Liver (tissue), 9 donors: Measurements from ENCODE around the gene PPIP5K1. TPM values are rescaled to one million over a fixed set of nuclear protein-coding genes. Genes with fewer than 3 reads are reported as not detected.

Source experiments
- DNase-seq: peaks from one replicate; pipeline ENCODE4 v3.0.0-alpha.2; 2017; ENCODE audit warnings: low spot score
- H3K27ac ChIP-seq, 2 donors: one replicate each; pipeline ENCODE4 v1.7.0; 2013; ENCODE audit warnings: inconsistent platforms in 2 of 2, low read length in 2 of 2, control low read depth in 1 of 2, low read depth in 1 of 2, mild to moderate bottlenecking in 1 of 2
- H3K27me3 ChIP-seq, 4 donors: one replicate each; pipeline versions ENCODE4 v1.6.1 to v1.7.0; 2013; ENCODE audit warnings: low read length in 3 of 4, inconsistent platforms in 1 of 4, mild to moderate bottlenecking in 1 of 4, moderate library complexity in 1 of 4; ENCODE audit not compliant: control insufficient read depth in 4 of 4, insufficient read depth in 4 of 4
- H3K36me3 ChIP-seq, 4 donors: one replicate each; pipeline versions ENCODE4 v1.6.1 to v1.7.0; 2013; ENCODE audit warnings: low read length in 3 of 4, mild to moderate bottlenecking in 3 of 4, low read depth in 1 of 4, moderate library complexity in 1 of 4; ENCODE audit not compliant: control insufficient read depth in 4 of 4, insufficient read depth in 3 of 4
- H3K4me1 ChIP-seq, 4 donors: one replicate each; pipeline versions ENCODE4 v1.6.1 to v1.7.0; 2013; ENCODE audit warnings: low read length in 3 of 4, mild to moderate bottlenecking in 3 of 4, moderate library complexity in 1 of 4; ENCODE audit not compliant: control insufficient read depth in 4 of 4, insufficient read depth in 4 of 4
- H3K4me3 ChIP-seq, 3 donors: one replicate each; pipeline versions ENCODE4 v1.6.1 to v1.7.0; 2013; ENCODE audit warnings: low read length in 3 of 3, control low read depth in 1 of 3, low read depth in 1 of 3, mild to moderate bottlenecking in 1 of 3
- H3K9ac ChIP-seq, 2 donors: one replicate each; pipeline ENCODE4 v1.7.0; 2013; ENCODE audit warnings: low read length in 2 of 2, mild to moderate bottlenecking in 2 of 2, moderate library complexity in 2 of 2, control low read depth in 1 of 2, low read depth in 1 of 2
- H3K9me3 ChIP-seq, 4 donors: one replicate each; pipeline versions ENCODE4 v1.6.1 to v1.7.0; 2013; ENCODE audit warnings: low read length in 3 of 4; ENCODE audit not compliant: control insufficient read depth in 4 of 4
- ATF3 ChIP-seq: IDR thresholded peaks from 2 replicates; pipeline ENCODE4 v1.6.1; 2016; ENCODE audit warnings: antibody characterized with exemption
- CTCF ChIP-seq: fragments of 150-350 bp; IDR thresholded peaks from 2 replicates; pipeline ENCODE4 v1.5.1; 2017; ENCODE audit warnings: improper control_type of control experiment, low read depth, low read length; ENCODE audit not compliant: missing input control
- EGR1 ChIP-seq, 2 donors: IDR thresholded peaks; 2 replicates each; pipeline ENCODE4 v1.6.1; 2016 to 2018; ENCODE audit warnings: antibody characterized with exemption in 2 of 2, low read depth in 2 of 2
- FOXA1 ChIP-seq: IDR thresholded peaks from 2 replicates; pipeline ENCODE4 v1.6.1; 2016; ENCODE audit warnings: antibody characterized with exemption
- FOXA2 ChIP-seq: IDR thresholded peaks from 2 replicates; pipeline ENCODE4 v1.6.1; 2016; ENCODE audit warnings: antibody characterized with exemption
- GABPA ChIP-seq, 2 donors: IDR thresholded peaks in 1 of 2; conservative IDR thresholded peaks in 1 of 2; 2 replicates each; pipeline ENCODE4 v1.6.1; 2016; ENCODE audit warnings: antibody characterized with exemption in 2 of 2, mild to moderate bottlenecking in 1 of 2, moderate library complexity in 1 of 2
- HNF4A ChIP-seq, 2 donors: conservative IDR thresholded peaks; 2 replicates each; pipeline ENCODE4 v1.6.1; 2016; ENCODE audit warnings: antibody characterized with exemption in 2 of 2, mild to moderate bottlenecking in 2 of 2
- HNF4G ChIP-seq: IDR thresholded peaks from 2 replicates; pipeline ENCODE4 v1.6.1; 2016; ENCODE audit warnings: antibody characterized with exemption
- JUND ChIP-seq, 2 donors: IDR thresholded peaks; 2 replicates each; pipeline ENCODE4 v1.6.1; 2016; ENCODE audit warnings: antibody characterized with exemption in 2 of 2
- MAX ChIP-seq: IDR thresholded peaks from 2 replicates; pipeline ENCODE4 v1.6.1; 2016; ENCODE audit warnings: antibody characterized with exemption
- NR2F2 ChIP-seq: IDR thresholded peaks from 2 replicates; pipeline ENCODE4 v1.6.1; 2016; ENCODE audit warnings: antibody characterized with exemption
- RAD21 ChIP-seq, 2 donors: IDR thresholded peaks; 2 replicates each; pipeline ENCODE4 v1.6.1; 2016; ENCODE audit warnings: antibody characterized with exemption in 2 of 2, mild to moderate bottlenecking in 2 of 2
- REST ChIP-seq: IDR thresholded peaks from 2 replicates; pipeline ENCODE4 v1.6.1; 2016; ENCODE audit warnings: antibody characterized with exemption, mild to moderate bottlenecking
- RXRA ChIP-seq, 2 donors: IDR thresholded peaks; 2 replicates each; pipeline ENCODE4 v1.6.1; 2017 to 2018; ENCODE audit warnings: antibody characterized with exemption in 2 of 2, mild to moderate bottlenecking in 1 of 2
- SP1 ChIP-seq: IDR thresholded peaks from 2 replicates; pipeline ENCODE4 v1.6.1; 2018; ENCODE audit warnings: antibody characterized with exemption, mild to moderate bottlenecking
- TAF1 ChIP-seq: conservative IDR thresholded peaks from 2 replicates; pipeline ENCODE4 v1.6.1; 2016; ENCODE audit warnings: antibody characterized with exemption, mild to moderate bottlenecking
- YY1 ChIP-seq: IDR thresholded peaks from 2 replicates; pipeline ENCODE4 v1.6.1; 2016; ENCODE audit warnings: antibody characterized with exemption, mild to moderate bottlenecking
- ZBTB33 ChIP-seq: IDR thresholded peaks from 2 replicates; pipeline ENCODE4 v1.6.1; 2016; ENCODE audit warnings: antibody characterized with exemption
- WGBS: extraction: QIAGEN DNeasy Blood & Tissue Kit; methylation state at CpG from one replicate; pipeline ENCODE4 v1.1.7; 2013; 5-methylcytosine and 5-hydroxymethylcytosine counted together
- polyA plus RNA-seq, 2 donors: library from polyadenylated mRNA; stranded (reverse) in 1 of 2; unstranded in 1 of 2; fragments of 200-250 nt in 1 of 2; fragments of >200 nt in 1 of 2; fragmentation: Nextera tagmentation in 1 of 2; extraction: Ambion mirVana in 1 of 2; gene quantifications; one replicate each; pipeline versions ENCODE4 v1.2.1 to v1.2.3, GENCODE V29; 2013 to 2015
- total RNA-seq, 2 donors: library from RNA; depleted of rRNA; stranded (reverse); fragments of >200 nt; gene quantifications; one replicate each; pipeline ENCODE4 v1.2.3, GENCODE V29; 2014
- donor health status: healthy.
- donor health status: healthy.
- donor health status: healthy.
- donor health status: healthy.
- donor health status: healthy.

The PPIP5K1 gene
- total and polyA plus RNA-seq, 4 donors, result 2.5 to 18.2 (median 8.7) TPM

GRCh38 chr15:43509660-43510199 is 80.3 kb downstream of the PPIP5K1 start:
- H3K9ac ChIP-seq, result no peak overlapping the region
- no peaks in the 10 kb centered on the region for H3K36me3 ChIP-seq
- no peak for DNase-seq
- peaks cover 0 to 9% (median 0%) of the 10 kb centered on the region in 4 donors for H3K27me3 ChIP-seq
- H3K4me1 ChIP-seq, result peaks cover 5 to 15% (median 10%) of the 10 kb centered on the region in 4 donors
- H3K9me3 ChIP-seq, result no peaks in the 10 kb centered on the region
- 67% methylated on average over 8 of the region's 8 CpGs for WGBS
- TF ChIP-seq REST, result no peak
- no peak for TF ChIP-seq GABPA (IDR thresholded peaks at IDR 0.05 in 1 of 2, conservative IDR thresholded peaks at IDR 0.05 in 1 of 2)
- no peak for TF ChIP-seq EGR1 (IDR thresholded peaks at IDR 0.05; ENCODE audit: low read depth in 2 of 2)
- TF ChIP-seq MAX, result no peak
- TF ChIP-seq CTCF, result no peak
- TF ChIP-seq FOXA2, result no peak
- TF ChIP-seq TAF1, result no peak
- TF ChIP-seq RXRA (IDR thresholded peaks at IDR 0.05), result no peak
- TF ChIP-seq FOXA1, result no peak
- no peak for TF ChIP-seq JUND (IDR thresholded peaks at IDR 0.05)
- no peak for TF ChIP-seq ATF3
- no peak for TF ChIP-seq YY1
- TF ChIP-seq SP1, result no peak
- no peak for TF ChIP-seq NR2F2
- no peak for TF ChIP-seq RAD21 (IDR thresholded peaks at IDR 0.05)
- no peak for TF ChIP-seq HNF4G
- TF ChIP-seq HNF4A (conservative IDR thresholded peaks at IDR 0.05), result no peak
- TF ChIP-seq ZBTB33, result no peak
- no peak overlapping the region for H3K4me3 ChIP-seq
- H3K27ac ChIP-seq, result no peak overlapping the region
